HFFc6 (cell line): ENCODE results near the gene ATP11A. TPM values are rescaled to one million over a fixed set of nuclear protein-coding genes. Genes with fewer than 3 reads are reported as not detected.

ENCODE experiments used
- DNase-seq: peaks from one replicate; pipeline ENCODE4 v3.0.0-alpha.2; 2018
- H3K27ac Mint-ChIP-seq: 2 replicates; pipeline ENCODE4 v1.8.0; 2020; ENCODE audit warnings: mild to moderate bottlenecking, mixed read lengths
- H3K27me3 Mint-ChIP-seq: 2 replicates; pipeline ENCODE4 v1.8.0; 2021; ENCODE audit warnings: mild to moderate bottlenecking, moderate library complexity, mixed read lengths; ENCODE audit not compliant: insufficient read depth
- H3K36me3 Mint-ChIP-seq: 2 replicates; pipeline ENCODE4 v1.8.0; 2021; ENCODE audit warnings: low read depth, mixed read lengths
- H3K4me1 Mint-ChIP-seq: 2 replicates; pipeline ENCODE4 v1.8.0; 2020; ENCODE audit warnings: low read depth, mixed read lengths
- H3K4me3 Mint-ChIP-seq: 2 replicates; pipeline ENCODE4 v1.8.0; 2020; ENCODE audit warnings: mild to moderate bottlenecking, moderate library complexity, mixed read lengths
- H3K9me3 Mint-ChIP-seq: 2 replicates; pipeline ENCODE4 v1.8.0; 2020; ENCODE audit warnings: mild to moderate bottlenecking, mixed read lengths
- CTCF ChIP-seq: fragments of 200-600 bp; sonication (generic); IDR thresholded peaks from 2 replicates; pipeline ENCODE4 v1.5.0; 2021; ENCODE audit warnings: antibody characterized with exemption, mild to moderate bottlenecking
- total RNA-seq, 6 experiments: library from RNA; stranded (reverse); fragmentation: NEBNext Ultra II Directional; extraction: Animal tissue kit (Norgen Biotek cat#: 25700); gene quantifications; 2 replicates in 1 of 6; 3 replicates in 5 of 6; pipeline ENCODE4 v1.2.3, GENCODE V29; 2021

ATP11A gene
- total RNA-seq, 6 experiments from 2014 or later: 4.3 to 29.9 (median 6.5) TPM

- no peak overlapping the region for H3K4me3 Mint-ChIP-seq
- no peak for DNase-seq
- TF ChIP-seq CTCF: no peak
- H3K27me3 Mint-ChIP-seq: peaks cover 1% of the 10 kb centered on the region
- H3K9me3 Mint-ChIP-seq: no peaks in the 10 kb centered on the region; the same call in 1 of the 2 replicates
- H3K36me3 Mint-ChIP-seq: no peaks in the 10 kb centered on the region; the same call in 1 of the 2 replicates
- H3K4me1 Mint-ChIP-seq: peaks cover 12% of the 10 kb centered on the region; the same call in 1 of the 2 replicates
- H3K27ac Mint-ChIP-seq: no peak overlapping the region
These were observed 40.4 kb downstream of the ATP11A start for GRCh38 chr13:112730157-112730671.

GRCh38 chr13:112731667-112732616 lies 42.1 kb downstream of the ATP11A start:
- no peak for DNase-seq
- Mint-ChIP-seq H3K27ac (no peak overlapping the region), H3K4me3 (no peak overlapping the region), H3K36me3 (no peaks in the 10 kb centered on the region; the same call in 1 of the 2 replicates), H3K27me3 (peaks cover 1% of the 10 kb centered on the region), H3K4me1 (peaks cover 6% of the 10 kb centered on the region; the same call in 1 of the 2 replicates), H3K9me3 (no peaks in the 10 kb centered on the region; the same call in 1 of the 2 replicates)
- no peak for TF ChIP-seq CTCF

GRCh38 chr13:112732679-112733078 lies 42.8 kb downstream of the ATP11A start:
- no peaks in the 10 kb centered on the region; the same call in 1 of the 2 replicates for H3K36me3 Mint-ChIP-seq
- H3K27ac Mint-ChIP-seq: no peak overlapping the region
- DNase-seq: no peak
- H3K4me3 Mint-ChIP-seq: no peak overlapping the region
- H3K27me3 Mint-ChIP-seq: peaks cover 1% of the 10 kb centered on the region
- peaks cover 6% of the 10 kb centered on the region; the same call in 1 of the 2 replicates for H3K4me1 Mint-ChIP-seq
- H3K9me3 Mint-ChIP-seq: no peaks in the 10 kb centered on the region; the same call in 1 of the 2 replicates
- no peak for TF ChIP-seq CTCF

- H3K4me1 Mint-ChIP-seq: peaks cover 6% of the 10 kb centered on the region; the same call in 1 of the 2 replicates
- no peak for TF ChIP-seq CTCF
- DNase-seq: no peak
- peaks cover 1% of the 10 kb centered on the region for H3K27me3 Mint-ChIP-seq
- H3K4me3 Mint-ChIP-seq: no peak overlapping the region
- H3K27ac Mint-ChIP-seq: no peak overlapping the region
- no peaks in the 10 kb centered on the region; the same call in 1 of the 2 replicates for H3K36me3 Mint-ChIP-seq
- no peaks in the 10 kb centered on the region; the same call in 1 of the 2 replicates for H3K9me3 Mint-ChIP-seq
These were observed 43.3 kb downstream of the ATP11A start for GRCh38 chr13:112733112-112733511.

- no peak for DNase-seq
- Mint-ChIP-seq H3K9me3 (no peaks in the 10 kb centered on the region; the same call in 1 of the 2 replicates), H3K27me3 (peaks cover 1% of the 10 kb centered on the region), H3K4me3 (no peak overlapping the region), H3K27ac (no peak overlapping the region), H3K36me3 (no peaks in the 10 kb centered on the region; the same call in 1 of the 2 replicates), H3K4me1 (peaks cover 6% of the 10 kb centered on the region; the same call in 1 of the 2 replicates)
- TF ChIP-seq CTCF: no peak
These were observed 44.0 kb downstream of the ATP11A start for GRCh38 chr13:112733661-112734379.
